ENCODE results near the gene NUDT21.

DNA sequence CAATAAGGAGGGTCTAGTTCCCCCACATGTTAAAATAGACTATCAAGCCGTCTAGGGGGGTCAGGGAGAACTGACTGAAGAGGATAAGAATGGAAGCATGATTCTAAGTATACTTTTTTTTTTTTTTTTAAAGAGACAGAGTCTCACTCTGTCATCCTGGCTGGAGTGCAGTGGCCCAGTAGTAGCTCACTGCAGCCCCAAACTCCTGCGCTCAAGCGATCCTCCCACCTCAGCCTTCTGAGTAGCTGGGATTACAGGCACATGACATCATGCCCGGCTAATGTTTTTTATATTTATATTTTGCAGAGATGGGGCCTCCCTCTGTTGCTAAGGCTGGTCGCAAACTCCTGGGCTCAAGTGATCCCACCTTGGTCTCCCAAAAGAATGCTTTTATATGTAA, 40.0 kb downstream of the NUDT21 start:
- TF ChIP-seq EZH2phosphoT487 (IDR thresholded peaks at IDR 0.05; ENCODE audit: borderline replicate concordance, low read length) = no peak
- TF ChIP-seq, protein P1, sequence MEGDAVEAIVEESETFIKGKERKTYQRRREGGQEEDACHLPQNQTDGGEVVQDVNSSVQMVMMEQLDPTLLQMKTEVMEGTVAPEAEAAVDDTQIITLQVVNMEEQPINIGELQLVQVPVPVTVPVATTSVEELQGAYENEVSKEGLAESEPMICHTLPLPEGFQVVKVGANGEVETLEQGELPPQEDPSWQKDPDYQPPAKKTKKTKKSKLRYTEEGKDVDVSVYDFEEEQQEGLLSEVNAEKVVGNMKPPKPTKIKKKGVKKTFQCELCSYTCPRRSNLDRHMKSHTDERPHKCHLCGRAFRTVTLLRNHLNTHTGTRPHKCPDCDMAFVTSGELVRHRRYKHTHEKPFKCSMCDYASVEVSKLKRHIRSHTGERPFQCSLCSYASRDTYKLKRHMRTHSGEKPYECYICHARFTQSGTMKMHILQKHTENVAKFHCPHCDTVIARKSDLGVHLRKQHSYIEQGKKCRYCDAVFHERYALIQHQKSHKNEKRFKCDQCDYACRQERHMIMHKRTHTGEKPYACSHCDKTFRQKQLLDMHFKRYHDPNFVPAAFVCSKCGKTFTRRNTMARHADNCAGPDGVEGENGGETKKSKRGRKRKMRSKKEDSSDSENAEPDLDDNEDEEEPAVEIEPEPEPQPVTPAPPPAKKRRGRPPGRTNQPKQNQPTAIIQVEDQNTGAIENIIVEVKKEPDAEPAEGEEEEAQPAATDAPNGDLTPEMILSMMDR (IDR thresholded peaks at IDR 0.05; ENCODE audit: low read depth, low read length, poor library complexity, severe bottlenecking) = no peak

All from DOHH2 (cell line).